ENCODE measurements around the gene UST.

UST gene

GRCh38 chr6:148990403-148990802, 243.6 kb downstream of the UST start:
- no peak for TF ChIP-seq EZH2phosphoT487 (IDR thresholded peaks at IDR 0.05; ENCODE audit: borderline replicate concordance, low read length)
- no peak for TF ChIP-seq CTCF (IDR thresholded peaks at IDR 0.05; ENCODE audit: low read depth, low read length, poor library complexity, severe bottlenecking)
- Histone ChIP-seq H3K4me3 (ENCODE audit: low read length) (no peak overlapping the region), H3F3A (ENCODE audit: control insufficient read depth, insufficient read depth) (no peaks in the 10 kb centered on the region), H3K27me3 (ENCODE audit: control insufficient read depth, low read length) (peaks cover 6% of the 10 kb centered on the region; the same call in 1 of the 2 replicates), H3K4me2 (ENCODE audit: low read length) (no peak overlapping the region), H3K27ac (ENCODE audit: low read depth, low read length) (no peak overlapping the region), H3K9me2 (replicated peaks; ENCODE audit: control insufficient read depth, low read length) (no peaks in the 10 kb centered on the region), H3K79me2 (ENCODE audit: control insufficient read depth, low read length) (no peaks in the 10 kb centered on the region), H3K4me1 (ENCODE audit: control insufficient read depth, low read length) (no peaks in the 10 kb centered on the region), H3K9me3 (ENCODE audit: control insufficient read depth, insufficient read depth, low read length) (no peaks in the 10 kb centered on the region), H3K36me3 (ENCODE audit: control insufficient read depth, low read length) (no peaks in the 10 kb centered on the region), H4K20me1 (ENCODE audit: control insufficient read depth, insufficient read depth, low read depth, low read length) (no peaks in the 10 kb centered on the region)

GRCh38 chr6:148996815-148997214, 250.0 kb downstream of the UST start:
- no peak overlapping the region for H3K27ac ChIP-seq (ENCODE audit: low read depth, low read length)
- no peaks in the 10 kb centered on the region for H4K20me1 ChIP-seq (ENCODE audit: control insufficient read depth, insufficient read depth, low read depth, low read length)
- H3K4me3 ChIP-seq (ENCODE audit: low read length) = no peak overlapping the region

GRCh38 chr6:148997865-148998264, 251.0 kb downstream of the UST start:
- TF ChIP-seq EZH2phosphoT487 (IDR thresholded peaks at IDR 0.05; ENCODE audit: borderline replicate concordance, low read length) = no peak
- no peak for TF ChIP-seq CTCF (IDR thresholded peaks at IDR 0.05; ENCODE audit: low read depth, low read length, poor library complexity, severe bottlenecking)
- H3K4me2 ChIP-seq (ENCODE audit: low read length) = no peak overlapping the region

More at GRCh38 chr6:148996815-148997214, 250.0 kb downstream of the UST start:
- Histone ChIP-seq H3K4me1 (ENCODE audit: control insufficient read depth, low read length) (no peaks in the 10 kb centered on the region), H3F3A (ENCODE audit: control insufficient read depth, insufficient read depth) (no peaks in the 10 kb centered on the region), H3K9me3 (ENCODE audit: control insufficient read depth, insufficient read depth, low read length) (peaks cover 4% of the 10 kb centered on the region; the same call in 1 of the 2 replicates), H3K9me2 (replicated peaks; ENCODE audit: control insufficient read depth, low read length) (no peaks in the 10 kb centered on the region), H3K79me2 (ENCODE audit: control insufficient read depth, low read length) (no peaks in the 10 kb centered on the region), H3K4me2 (ENCODE audit: low read length) (no peak overlapping the region), H3K36me3 (ENCODE audit: control insufficient read depth, low read length) (no peaks in the 10 kb centered on the region), H3K27me3 (ENCODE audit: control insufficient read depth, low read length) (peaks cover 11% of the 10 kb centered on the region)
- TF ChIP-seq CTCF (IDR thresholded peaks at IDR 0.05; ENCODE audit: low read depth, low read length, poor library complexity, severe bottlenecking) (no peak), EZH2phosphoT487 (IDR thresholded peaks at IDR 0.05; ENCODE audit: borderline replicate concordance, low read length) (no peak)

More at GRCh38 chr6:148997865-148998264, 251.0 kb downstream of the UST start:
- Histone ChIP-seq H3K27ac (ENCODE audit: low read depth, low read length) (no peak overlapping the region), H4K20me1 (ENCODE audit: control insufficient read depth, insufficient read depth, low read depth, low read length) (no peaks in the 10 kb centered on the region), H3K79me2 (ENCODE audit: control insufficient read depth, low read length) (no peaks in the 10 kb centered on the region), H3F3A (ENCODE audit: control insufficient read depth, insufficient read depth) (no peaks in the 10 kb centered on the region), H3K27me3 (ENCODE audit: control insufficient read depth, low read length) (peaks cover 11% of the 10 kb centered on the region), H3K9me3 (ENCODE audit: control insufficient read depth, insufficient read depth, low read length) (peaks cover 4% of the 10 kb centered on the region; the same call in 1 of the 2 replicates), H3K4me3 (ENCODE audit: low read length) (no peak overlapping the region), H3K9me2 (replicated peaks; ENCODE audit: control insufficient read depth, low read length) (no peaks in the 10 kb centered on the region), H3K36me3 (ENCODE audit: control insufficient read depth, low read length) (no peaks in the 10 kb centered on the region), H3K4me1 (ENCODE audit: control insufficient read depth, low read length) (no peaks in the 10 kb centered on the region)
